ENCODE measurements around the gene DLX2.
"Not testable (repeated sequence)": the region's sequence is repeated elsewhere in the genome, so short reads cannot be mapped to it uniquely, and the experiment has no call there.

DLX2 gene

DNA sequence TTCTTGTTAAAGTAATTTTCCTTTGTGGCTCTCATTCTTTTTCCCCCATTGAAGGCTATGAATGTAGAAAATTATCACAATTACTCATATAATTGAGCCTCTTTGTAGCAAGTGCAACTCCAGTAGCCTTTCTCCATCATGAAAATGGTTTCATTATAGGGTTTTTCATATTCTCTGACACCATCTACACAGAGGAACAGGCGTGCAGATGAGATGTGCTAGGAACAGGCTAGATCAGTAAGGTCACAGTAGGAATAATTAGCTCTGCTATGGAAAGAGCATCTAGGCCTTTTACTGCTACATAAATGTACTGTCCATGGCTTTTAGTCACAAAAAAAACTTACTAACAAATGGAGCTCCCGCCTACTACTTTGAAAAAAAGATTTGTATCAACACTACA is 30.0 kb downstream of the DLX2 start:
- DNase-seq (ENCODE audit: low spot score): no peak

DNA sequence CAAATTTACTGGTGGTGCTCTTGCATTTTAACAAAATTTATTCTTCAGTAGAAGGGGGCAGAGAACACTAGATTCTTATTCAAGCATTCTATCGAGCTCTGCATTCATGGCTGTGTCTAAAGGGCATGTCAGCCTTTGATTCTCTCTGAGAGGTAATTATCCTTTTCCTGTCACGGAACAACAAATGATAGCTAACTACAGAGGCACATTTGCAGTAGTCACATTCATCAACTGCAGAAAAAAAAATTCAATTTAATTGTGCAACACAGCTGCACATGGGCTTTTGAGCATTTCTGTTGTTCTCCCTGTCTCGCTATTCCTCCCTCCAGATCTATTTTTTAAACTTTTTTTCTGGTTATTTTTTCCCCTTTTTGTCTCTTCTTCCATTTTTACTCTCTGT is 30.4 kb downstream of the DLX2 start:
- H3K4me3 ChIP-seq (ENCODE audit: severe bottlenecking): no peak overlapping the region
- no peaks in the 10 kb centered on the region; the same call in 1 of the 2 replicates for H3K36me3 ChIP-seq (ENCODE audit: low read depth)
- ATAC-seq (ENCODE audit: low read depth) (no peak), DNase-seq (ENCODE audit: low spot score) (no peak)
- no peaks in the 10 kb centered on the region for H3K27me3 ChIP-seq (ENCODE audit: insufficient read depth, poor library complexity, severe bottlenecking)
- no peaks in the 10 kb centered on the region for H3K9me3 ChIP-seq (ENCODE audit: severe bottlenecking)
- no peak overlapping the region for H3K27ac ChIP-seq (ENCODE audit: poor library complexity, severe bottlenecking)
- TF ChIP-seq, protein P1, sequence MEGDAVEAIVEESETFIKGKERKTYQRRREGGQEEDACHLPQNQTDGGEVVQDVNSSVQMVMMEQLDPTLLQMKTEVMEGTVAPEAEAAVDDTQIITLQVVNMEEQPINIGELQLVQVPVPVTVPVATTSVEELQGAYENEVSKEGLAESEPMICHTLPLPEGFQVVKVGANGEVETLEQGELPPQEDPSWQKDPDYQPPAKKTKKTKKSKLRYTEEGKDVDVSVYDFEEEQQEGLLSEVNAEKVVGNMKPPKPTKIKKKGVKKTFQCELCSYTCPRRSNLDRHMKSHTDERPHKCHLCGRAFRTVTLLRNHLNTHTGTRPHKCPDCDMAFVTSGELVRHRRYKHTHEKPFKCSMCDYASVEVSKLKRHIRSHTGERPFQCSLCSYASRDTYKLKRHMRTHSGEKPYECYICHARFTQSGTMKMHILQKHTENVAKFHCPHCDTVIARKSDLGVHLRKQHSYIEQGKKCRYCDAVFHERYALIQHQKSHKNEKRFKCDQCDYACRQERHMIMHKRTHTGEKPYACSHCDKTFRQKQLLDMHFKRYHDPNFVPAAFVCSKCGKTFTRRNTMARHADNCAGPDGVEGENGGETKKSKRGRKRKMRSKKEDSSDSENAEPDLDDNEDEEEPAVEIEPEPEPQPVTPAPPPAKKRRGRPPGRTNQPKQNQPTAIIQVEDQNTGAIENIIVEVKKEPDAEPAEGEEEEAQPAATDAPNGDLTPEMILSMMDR (IDR thresholded peaks at IDR 0.05; ENCODE audit: poor library complexity, severe bottlenecking): no peak
- no peaks in the 10 kb centered on the region for H3K4me1 ChIP-seq (ENCODE audit: insufficient read depth, poor library complexity, severe bottlenecking)

More for the DNA sequence above, 30.0 kb downstream of the DLX2 start:
- Histone ChIP-seq H3K4me3 (ENCODE audit: severe bottlenecking) (no peak overlapping the region), H3K9me3 (ENCODE audit: severe bottlenecking) (no peaks in the 10 kb centered on the region), H3K4me1 (ENCODE audit: insufficient read depth, poor library complexity, severe bottlenecking) (no peaks in the 10 kb centered on the region), H3K36me3 (ENCODE audit: low read depth) (no peaks in the 10 kb centered on the region; the same call in 1 of the 2 replicates), H3K27ac (ENCODE audit: poor library complexity, severe bottlenecking) (no peak overlapping the region), H3K27me3 (ENCODE audit: insufficient read depth, poor library complexity, severe bottlenecking) (no peaks in the 10 kb centered on the region)
- TF ChIP-seq, protein P1 (IDR thresholded peaks at IDR 0.05; ENCODE audit: poor library complexity, severe bottlenecking): no peak
- no peak for ATAC-seq (ENCODE audit: low read depth)

DNA sequence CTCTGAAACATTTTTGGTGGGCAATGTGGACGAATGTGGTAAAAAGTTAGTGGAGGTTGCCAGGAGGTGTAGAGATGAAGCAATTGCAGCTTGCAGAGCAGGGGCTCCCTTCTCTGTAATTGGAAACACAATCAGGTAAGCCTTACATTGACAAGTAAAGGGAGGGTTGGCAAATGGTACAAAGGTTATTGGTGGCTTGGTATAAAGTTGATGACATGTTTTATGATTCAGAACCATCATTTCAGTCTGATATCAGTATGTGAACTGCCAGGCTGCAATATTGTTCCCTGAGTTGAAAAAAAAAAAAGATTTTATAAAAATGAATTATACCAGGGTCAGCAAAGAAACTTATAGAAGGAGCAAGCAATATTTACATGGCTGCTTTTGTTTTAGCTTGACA is 31.8 kb downstream of the DLX2 start:
- H3K27ac ChIP-seq (ENCODE audit: poor library complexity, severe bottlenecking): no peak overlapping the region
- TF ChIP-seq, protein P1 (IDR thresholded peaks at IDR 0.05; ENCODE audit: poor library complexity, severe bottlenecking): no peak
- no peaks in the 10 kb centered on the region for H3K9me3 ChIP-seq (ENCODE audit: severe bottlenecking)
- no peaks in the 10 kb centered on the region for H3K27me3 ChIP-seq (ENCODE audit: insufficient read depth, poor library complexity, severe bottlenecking)
- no peak for ATAC-seq (ENCODE audit: low read depth)
- no peak overlapping the region for H3K4me3 ChIP-seq (ENCODE audit: severe bottlenecking)
- H3K36me3 ChIP-seq (ENCODE audit: low read depth): no peaks in the 10 kb centered on the region; the same call in 1 of the 2 replicates
- H3K4me1 ChIP-seq (ENCODE audit: insufficient read depth, poor library complexity, severe bottlenecking): no peaks in the 10 kb centered on the region
- no peak for DNase-seq (ENCODE audit: low spot score)

DNA sequence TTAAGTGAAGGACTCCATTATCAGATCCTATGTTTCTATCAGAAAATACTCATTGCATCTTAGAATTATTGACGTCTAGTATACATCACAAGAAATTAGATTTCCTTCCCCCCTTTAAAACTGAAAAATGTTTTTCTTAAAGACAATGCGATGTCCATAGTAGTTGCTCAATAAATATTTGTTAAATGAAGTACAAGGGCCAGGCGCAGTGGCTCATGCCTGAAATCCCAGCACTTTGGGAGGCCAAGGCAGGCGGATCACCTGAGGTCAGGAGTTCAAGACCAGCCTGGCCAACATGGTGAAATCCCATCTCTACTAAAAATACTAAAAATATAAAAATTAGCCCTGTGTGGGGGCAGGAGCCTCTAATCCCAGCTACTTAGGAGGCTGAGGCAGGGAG is 34.8 kb downstream of the DLX2 start:
- ATAC-seq (ENCODE audit: low read depth); H3K9me3 ChIP-seq (ENCODE audit: severe bottlenecking); DNase-seq (ENCODE audit: low spot score); H3K4me3 ChIP-seq (ENCODE audit: severe bottlenecking); H3K27ac ChIP-seq (ENCODE audit: poor library complexity, severe bottlenecking); H3K27me3 ChIP-seq (ENCODE audit: insufficient read depth, poor library complexity, severe bottlenecking); H3K36me3 ChIP-seq (ENCODE audit: low read depth); H3K4me1 ChIP-seq (ENCODE audit: insufficient read depth, poor library complexity, severe bottlenecking): not testable (repeated sequence)

DNA sequence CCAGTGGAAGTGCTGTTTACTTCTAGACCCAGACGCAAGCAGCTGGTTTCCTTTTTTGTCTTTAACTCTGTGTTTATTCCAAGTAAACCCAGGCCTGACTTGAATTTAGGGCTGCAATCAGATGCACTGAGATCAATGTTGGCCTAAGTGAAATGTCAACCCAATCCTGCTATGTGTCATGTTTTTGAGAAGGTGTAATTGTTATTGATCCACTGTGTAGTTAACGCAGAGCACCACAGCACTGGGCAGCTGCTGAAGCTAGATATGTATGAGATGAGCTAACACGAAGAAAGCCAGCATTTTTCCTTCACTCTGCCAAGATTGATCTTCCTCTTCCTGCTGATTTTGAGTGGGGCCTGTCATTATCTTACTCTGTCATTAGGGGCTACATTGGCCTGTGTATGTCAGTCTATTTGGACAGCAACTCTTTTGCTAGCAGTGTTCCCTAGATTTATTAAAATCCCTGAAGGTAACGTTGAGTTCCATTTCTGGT is 36.3 kb downstream of the DLX2 start:
- TF ChIP-seq, protein P1 (IDR thresholded peaks at IDR 0.05; ENCODE audit: poor library complexity, severe bottlenecking): no peak
- no peak for ATAC-seq (ENCODE audit: low read depth)
- no peak overlapping the region for H3K27ac ChIP-seq (ENCODE audit: poor library complexity, severe bottlenecking)
- no peaks in the 10 kb centered on the region for H3K27me3 ChIP-seq (ENCODE audit: insufficient read depth, poor library complexity, severe bottlenecking)
- H3K36me3 ChIP-seq (ENCODE audit: low read depth): 0 out of 2 replicates have a peak, but pooled peaks cover 3% of the 10 kb centered on the region
- no peaks in the 10 kb centered on the region for H3K4me1 ChIP-seq (ENCODE audit: insufficient read depth, poor library complexity, severe bottlenecking)
- H3K9me3 ChIP-seq (ENCODE audit: severe bottlenecking): no peaks in the 10 kb centered on the region
- no peak overlapping the region for H3K4me3 ChIP-seq (ENCODE audit: severe bottlenecking)
- no peak for DNase-seq (ENCODE audit: low spot score)
